Upper lobe of right lung (tissue), 1 donor: Measurements from ENCODE around the gene CCDC150. TPM values are rescaled to one million over a fixed set of nuclear protein-coding genes. Genes with fewer than 3 reads are reported as not detected.

Source experiments
- ATAC-seq: fragments of 200-7000 bp; cut with Tn5 transposase; one replicate; pipeline ENCODE4 v1.9.1; 2020; ENCODE audit warnings: mild to moderate bottlenecking, moderate library complexity
- DNase-seq: peaks from one replicate; pipeline ENCODE4 v3.0.0-alpha.2; 2020
- H3K27ac ChIP-seq: fragments of 200-600 bp; one replicate; pipeline ENCODE4 v1.8.0; 2022
- H3K27me3 ChIP-seq: fragments of 200-600 bp; one replicate; pipeline ENCODE4 v1.8.0; 2022; ENCODE audit warnings: mild to moderate bottlenecking
- H3K36me3 ChIP-seq: fragments of 200-600 bp; one replicate; pipeline ENCODE4 v1.8.0; 2022
- H3K4me1 ChIP-seq: fragments of 200-600 bp; one replicate; pipeline ENCODE4 v1.8.0; 2022
- H3K4me3 ChIP-seq: fragments of 200-600 bp; one replicate; pipeline ENCODE4 v1.8.0; 2022; ENCODE audit warnings: mild to moderate bottlenecking
- H3K9me3 ChIP-seq: fragments of 200-600 bp; one replicate; pipeline ENCODE4 v1.8.0; 2022
- CTCF ChIP-seq: fragments of 200-600 bp; IDR thresholded peaks from one replicate; pipeline ENCODE4 v1.8.0; 2022; ENCODE audit warnings: antibody characterized with exemption
- intact Hi-C: fragments of 100-400 bp; cut with DNase I; formaldehyde crosslinking; loops from one replicate; pipeline ENCODE4 v1.11.0; 2022
- total RNA-seq: library from RNA; stranded (reverse); fragmentation: NEBNext Ultra II Directional; extraction: Animal tissue kit (Norgen Biotek cat#: 25700); gene quantifications from one replicate; pipeline ENCODE4 v1.2.1, GENCODE V29; 2021
- donor health status: DM: no; HTN: yes; CAD: no; lungs with severe emphysema.

Gene CCDC150
- total RNA-seq, 1 donor from 2014 or later: 0.87 TPM

GRCh38 chr2:196592911-196593881 is 46.3 kb upstream of the CCDC150 start, which contains the start of gene HECW2:
TSS of gene HECW2 (minus strand) at chr2:196593554.
- H3K9me3 ChIP-seq: no peaks in the 10 kb centered on the region
- intact Hi-C loops: no loop called here
- H3K27ac ChIP-seq: no peak within 1 kb of the TSS
- peak within 1 kb of the TSS; percentile 60 for H3K4me3 ChIP-seq
- H3K27me3 ChIP-seq: peaks cover 57% of the 10 kb centered on the region
- no peak for TF ChIP-seq CTCF
- ATAC-seq: peak; percentile 72
- H3K4me1 ChIP-seq: peaks cover 3% of the 10 kb centered on the region
- H3K36me3 ChIP-seq: no peaks in the 10 kb centered on the region
- peak; percentile 70 for DNase-seq

GRCh38 chr2:196594158-196594557 is 45.4 kb upstream of the CCDC150 start:
- ATAC-seq (no peak), DNase-seq (no peak)
- Histone ChIP-seq H3K4me1 (peaks cover 3% of the 10 kb centered on the region), H3K27me3 (peaks cover 53% of the 10 kb centered on the region), H3K36me3 (no peaks in the 10 kb centered on the region), H3K4me3 (no peak overlapping the region), H3K27ac (no peak overlapping the region), H3K9me3 (no peaks in the 10 kb centered on the region)
- no peak for TF ChIP-seq CTCF
- intact Hi-C loops: no loop called here

- intact Hi-C loops: no loop called here
- H3K36me3 ChIP-seq: no peaks in the 10 kb centered on the region
- peaks cover 3% of the 10 kb centered on the region for H3K4me1 ChIP-seq
- no peak for DNase-seq
- TF ChIP-seq CTCF: no peak
- peaks cover 23% of the 10 kb centered on the region for H3K27me3 ChIP-seq
- H3K4me3 ChIP-seq: no peak overlapping the region
- no peaks in the 10 kb centered on the region for H3K9me3 ChIP-seq
- no peak overlapping the region for H3K27ac ChIP-seq
- no peak for ATAC-seq
Observed at GRCh38 chr2:196597531-196597930, 42.0 kb upstream of the CCDC150 start.

GRCh38 chr2:196598412-196598811 is 41.1 kb upstream of the CCDC150 start:
- intact Hi-C loops: no loop called here
- Histone ChIP-seq H3K4me1 (peaks cover 3% of the 10 kb centered on the region), H3K9me3 (no peaks in the 10 kb centered on the region), H3K36me3 (no peaks in the 10 kb centered on the region), H3K27ac (no peak overlapping the region), H3K27me3 (peaks cover 21% of the 10 kb centered on the region), H3K4me3 (no peak overlapping the region)
- DNase-seq (no peak), ATAC-seq (no peak)
- TF ChIP-seq CTCF: no peak

- no peak for ATAC-seq
- intact Hi-C loops: no loop called here
Observed at GRCh38 chr2:196598846-196599245, 40.7 kb upstream of the CCDC150 start.

More at GRCh38 chr2:196598846-196599245, 40.7 kb upstream of the CCDC150 start:
- TF ChIP-seq CTCF: no peak
- no peak overlapping the region for H3K4me3 ChIP-seq
- H3K27me3 ChIP-seq: peaks cover 17% of the 10 kb centered on the region
- H3K9me3 ChIP-seq: no peaks in the 10 kb centered on the region
- no peaks in the 10 kb centered on the region for H3K4me1 ChIP-seq
- no peak for DNase-seq
- H3K36me3 ChIP-seq: no peaks in the 10 kb centered on the region
- H3K27ac ChIP-seq: no peak overlapping the region
